Calu3 (cell line): Measurements from ENCODE around the gene EPSTI1. TPM values are rescaled to one million over a fixed set of nuclear protein-coding genes. Genes with fewer than 3 reads are reported as not detected.

Experiments
- BruUV-seq: library from RNA; stranded (reverse); fragments of 400-500 nt; replicated peaks from 2 replicates; lab custom pipeline; 2021; lab: Mats Ljungman, UMichigan
- CTCF ChIA-PET: fragments of 300-600 bp; sonication (Branson Sonifier 250); formaldehyde crosslinking; loops from one replicate; lab custom pipeline; 2022; ENCODE audit warnings: antibody characterized with exemption; lab: Charles Lee
- DNase-seq: peaks from one replicate; pipeline ENCODE4 v3.0.0; 2022
- H3K27ac Mint-ChIP-seq: one replicate; pipeline ENCODE4 v1.8.0; 2022; ENCODE audit warnings: mixed read lengths; ENCODE audit not compliant: unreplicated experiment
- H3K27me3 Mint-ChIP-seq: one replicate; pipeline ENCODE4 v1.8.0; 2022; ENCODE audit warnings: mixed read lengths; ENCODE audit not compliant: unreplicated experiment
- H3K36me3 Mint-ChIP-seq: one replicate; pipeline ENCODE4 v1.8.0; 2022; ENCODE audit warnings: mild to moderate bottlenecking, moderate library complexity, mixed read lengths; ENCODE audit not compliant: insufficient read depth, unreplicated experiment
- H3K4me1 Mint-ChIP-seq: one replicate; pipeline ENCODE4 v1.8.0; 2022; ENCODE audit warnings: mild to moderate bottlenecking, low read depth, mixed read lengths; ENCODE audit not compliant: unreplicated experiment
- H3K4me3 Mint-ChIP-seq: one replicate; pipeline ENCODE4 v1.8.0; 2022; ENCODE audit warnings: mild to moderate bottlenecking, low read depth, moderate library complexity, mixed read lengths; ENCODE audit not compliant: unreplicated experiment
- H3K9me3 Mint-ChIP-seq: one replicate; pipeline ENCODE4 v1.8.0; 2022; ENCODE audit warnings: low read depth, mixed read lengths; ENCODE audit not compliant: unreplicated experiment
- intact Hi-C: fragments of 100-400 bp; cut with micrococcal nuclease; formaldehyde crosslinking; loops from one replicate; pipeline ENCODE4 v1.10.0; 2022; ENCODE audit not compliant: unreplicated experiment
- total RNA-seq: library from RNA; stranded (reverse); gene quantifications from 2 replicates; pipeline ENCODE4 v1.2.3, GENCODE V29; 2022
- TF ChIP-seq, protein P1 (sequence below): fragments of 200-600 bp; IDR thresholded peaks from one replicate; pipeline ENCODE4 v1.8.0; 2022; ENCODE audit warnings: antibody characterized with exemption; ENCODE audit not compliant: unreplicated experiment

The EPSTI1 gene
- total RNA-seq, 1 experiment from 2014 or later = 11.5 TPM

DNA sequence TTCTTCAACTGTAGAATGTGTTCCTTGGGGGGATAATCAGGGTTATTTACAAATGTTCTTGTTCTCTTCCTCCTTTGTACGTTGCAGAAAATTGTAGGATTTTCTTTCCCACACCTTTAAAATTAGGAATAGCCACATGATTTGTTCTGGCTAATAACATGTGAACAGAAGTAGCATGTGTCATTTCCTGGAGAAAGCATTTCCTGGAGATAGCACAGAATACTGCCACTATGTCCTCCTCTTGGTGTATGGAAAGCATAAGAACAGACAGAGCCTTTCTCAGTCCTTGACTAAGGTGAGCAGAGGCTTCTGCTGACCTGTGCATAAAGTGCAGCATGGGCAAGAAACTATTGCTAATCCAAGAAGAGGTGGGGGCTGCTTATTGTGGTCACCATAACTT is 108.9 kb downstream of the EPSTI1 start:
- peaks cover 2% of the 10 kb centered on the region for H3K9me3 Mint-ChIP-seq
- H3K4me3 Mint-ChIP-seq = no peak overlapping the region
- CTCF ChIA-PET = interaction anchor here (0.6 kb wide), 1 partner anchor 244 kb away, joined by 3 read pairs; no protein-coding TSS in a partner anchor
- H3K4me1 Mint-ChIP-seq = no peaks in the 10 kb centered on the region
- H3K27ac Mint-ChIP-seq = no peak overlapping the region
- H3K27me3 Mint-ChIP-seq = no peaks in the 10 kb centered on the region
- no peaks in the 10 kb centered on the region for H3K36me3 Mint-ChIP-seq
- TF ChIP-seq, protein P1, sequence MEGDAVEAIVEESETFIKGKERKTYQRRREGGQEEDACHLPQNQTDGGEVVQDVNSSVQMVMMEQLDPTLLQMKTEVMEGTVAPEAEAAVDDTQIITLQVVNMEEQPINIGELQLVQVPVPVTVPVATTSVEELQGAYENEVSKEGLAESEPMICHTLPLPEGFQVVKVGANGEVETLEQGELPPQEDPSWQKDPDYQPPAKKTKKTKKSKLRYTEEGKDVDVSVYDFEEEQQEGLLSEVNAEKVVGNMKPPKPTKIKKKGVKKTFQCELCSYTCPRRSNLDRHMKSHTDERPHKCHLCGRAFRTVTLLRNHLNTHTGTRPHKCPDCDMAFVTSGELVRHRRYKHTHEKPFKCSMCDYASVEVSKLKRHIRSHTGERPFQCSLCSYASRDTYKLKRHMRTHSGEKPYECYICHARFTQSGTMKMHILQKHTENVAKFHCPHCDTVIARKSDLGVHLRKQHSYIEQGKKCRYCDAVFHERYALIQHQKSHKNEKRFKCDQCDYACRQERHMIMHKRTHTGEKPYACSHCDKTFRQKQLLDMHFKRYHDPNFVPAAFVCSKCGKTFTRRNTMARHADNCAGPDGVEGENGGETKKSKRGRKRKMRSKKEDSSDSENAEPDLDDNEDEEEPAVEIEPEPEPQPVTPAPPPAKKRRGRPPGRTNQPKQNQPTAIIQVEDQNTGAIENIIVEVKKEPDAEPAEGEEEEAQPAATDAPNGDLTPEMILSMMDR = no peak
- BruUV-seq = no TSS peak
- intact Hi-C loops = no loop called here
- no peak for DNase-seq

DNA sequence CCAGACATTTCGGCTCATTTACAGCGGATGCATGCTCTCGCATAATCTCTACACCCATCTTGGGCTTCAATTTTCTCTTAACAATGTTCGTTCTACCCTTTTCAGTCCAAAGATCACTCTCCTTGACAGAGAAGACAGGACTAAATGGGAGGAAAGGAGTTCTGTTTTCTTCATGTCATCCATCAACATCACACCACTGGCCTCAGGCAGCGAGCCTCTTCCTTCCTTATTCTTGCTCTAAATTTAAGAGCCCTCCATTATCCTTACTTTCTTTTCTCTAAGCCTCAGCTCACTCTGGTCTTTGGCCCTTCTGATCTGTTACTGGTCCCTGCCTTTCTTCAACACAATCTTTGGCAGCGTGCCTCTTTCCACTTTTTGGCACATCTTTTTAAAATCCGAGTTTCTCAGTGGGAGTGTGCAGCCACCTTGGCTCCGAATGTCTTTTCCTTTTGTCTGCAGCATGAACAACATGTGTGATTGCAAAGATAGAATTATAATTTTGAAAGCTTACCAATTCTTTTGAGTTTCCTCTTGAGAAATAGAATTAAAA is 111.9 kb downstream of the EPSTI1 start:
- intact Hi-C loops = no loop called here
- CTCF ChIA-PET = no interaction called here
- BruUV-seq = no TSS peak
- no peak for DNase-seq
- no peaks in the 10 kb centered on the region for H3K36me3 Mint-ChIP-seq
- TF ChIP-seq, protein P1 = no peak
- no peaks in the 10 kb centered on the region for H3K27me3 Mint-ChIP-seq
- no peak overlapping the region for H3K27ac Mint-ChIP-seq
- H3K9me3 Mint-ChIP-seq = peaks cover 2% of the 10 kb centered on the region
- no peak overlapping the region for H3K4me3 Mint-ChIP-seq
- peaks cover 12% of the 10 kb centered on the region for H3K4me1 Mint-ChIP-seq

DNA sequence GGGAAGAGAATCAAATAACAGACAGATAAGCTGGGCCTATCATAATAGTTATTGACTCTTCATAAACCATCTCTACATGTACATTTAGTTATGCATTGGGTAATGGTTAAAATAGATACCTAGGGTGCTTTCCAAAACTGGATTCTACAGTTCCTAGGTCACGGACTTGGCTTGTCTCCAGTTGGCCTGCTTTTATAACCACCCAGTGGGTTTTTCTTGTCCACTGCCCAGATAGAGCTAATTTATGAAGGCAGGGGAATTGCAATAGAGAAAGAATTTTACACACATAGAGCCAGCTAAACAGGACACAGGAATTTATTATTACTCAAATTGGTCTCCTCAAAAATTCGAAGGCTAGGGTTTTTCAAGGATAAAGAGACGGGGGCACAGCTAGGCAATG is 113.3 kb downstream of the EPSTI1 start:
- H3K27ac Mint-ChIP-seq = no peak overlapping the region
- H3K9me3 Mint-ChIP-seq = peaks cover 2% of the 10 kb centered on the region
- intact Hi-C loops = no loop called here
- peaks cover 12% of the 10 kb centered on the region for H3K4me1 Mint-ChIP-seq
- no peaks in the 10 kb centered on the region for H3K27me3 Mint-ChIP-seq
- no peak overlapping the region for H3K4me3 Mint-ChIP-seq
- BruUV-seq = no TSS peak
- no peak for DNase-seq
- CTCF ChIA-PET = interaction anchor here (0.6 kb wide), 1 partner anchor 300 kb away, joined by 3 read pairs; no protein-coding TSS in a partner anchor
- TF ChIP-seq, protein P1 = no peak
- H3K36me3 Mint-ChIP-seq = no peaks in the 10 kb centered on the region

DNA sequence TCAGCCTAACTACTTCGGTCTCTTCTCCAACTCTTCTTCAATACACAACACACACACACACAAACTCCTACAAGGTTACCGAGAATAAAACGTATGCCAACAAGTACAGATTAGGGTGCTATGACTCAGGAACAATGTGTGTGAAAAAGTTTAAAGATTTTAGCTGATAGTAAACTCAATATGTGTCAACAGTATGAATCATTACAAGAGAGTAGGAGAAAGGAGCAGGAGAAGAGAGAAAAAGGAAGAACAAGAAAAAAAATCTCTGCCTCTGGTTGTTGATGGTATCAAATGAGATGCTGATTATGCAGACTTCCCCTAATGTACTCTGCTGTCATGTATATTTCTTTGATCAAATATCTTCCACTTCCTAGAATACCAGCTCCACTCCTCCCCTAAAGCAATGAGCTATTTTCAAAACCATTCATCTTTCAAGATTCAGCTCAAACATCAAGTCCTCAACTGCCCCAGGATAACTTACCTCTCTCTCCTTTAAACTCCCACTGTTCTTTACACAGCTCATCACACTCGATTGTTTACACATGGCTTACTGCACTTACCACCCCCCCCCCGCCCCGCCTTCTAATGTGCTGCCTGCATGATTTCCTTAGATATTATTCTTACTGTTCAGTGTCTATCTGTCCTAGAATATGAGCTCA is 115.0 kb downstream of the EPSTI1 start:
- TF ChIP-seq, protein P1 = no peak
- no peak overlapping the region for H3K4me3 Mint-ChIP-seq
- DNase-seq = no peak
- peaks cover 12% of the 10 kb centered on the region for H3K4me1 Mint-ChIP-seq
- H3K9me3 Mint-ChIP-seq = peaks cover 2% of the 10 kb centered on the region
- H3K27ac Mint-ChIP-seq = no peak overlapping the region
- no peaks in the 10 kb centered on the region for H3K36me3 Mint-ChIP-seq
- CTCF ChIA-PET = interaction anchor here (0.6 to 0.7 kb wide), 2 partner anchors 10 kb away, joined by 4 to 5 read pairs; no protein-coding TSS in a partner anchor
- BruUV-seq = no TSS peak
- no peaks in the 10 kb centered on the region for H3K27me3 Mint-ChIP-seq
- intact Hi-C loops = no loop called here
